NCI-H2196 treated with DMSO at 0.1 percent for 48 hours (cell line): ENCODE measurements around the gene SRC.

Experiments
- DNase-seq: peaks from one replicate; lab custom pipeline; 2025; ENCODE audit not compliant: unreplicated experiment; lab: John Stamatoyannopoulos, UW

Gene SRC

GRCh38 chr20:37380864-37381579 lies 35.1 kb downstream of the SRC start:
- DNase-seq = no peak

- DNase-seq = no peak
These were observed 35.9 kb downstream of the SRC start for GRCh38 chr20:37381621-37382471.

DNA sequence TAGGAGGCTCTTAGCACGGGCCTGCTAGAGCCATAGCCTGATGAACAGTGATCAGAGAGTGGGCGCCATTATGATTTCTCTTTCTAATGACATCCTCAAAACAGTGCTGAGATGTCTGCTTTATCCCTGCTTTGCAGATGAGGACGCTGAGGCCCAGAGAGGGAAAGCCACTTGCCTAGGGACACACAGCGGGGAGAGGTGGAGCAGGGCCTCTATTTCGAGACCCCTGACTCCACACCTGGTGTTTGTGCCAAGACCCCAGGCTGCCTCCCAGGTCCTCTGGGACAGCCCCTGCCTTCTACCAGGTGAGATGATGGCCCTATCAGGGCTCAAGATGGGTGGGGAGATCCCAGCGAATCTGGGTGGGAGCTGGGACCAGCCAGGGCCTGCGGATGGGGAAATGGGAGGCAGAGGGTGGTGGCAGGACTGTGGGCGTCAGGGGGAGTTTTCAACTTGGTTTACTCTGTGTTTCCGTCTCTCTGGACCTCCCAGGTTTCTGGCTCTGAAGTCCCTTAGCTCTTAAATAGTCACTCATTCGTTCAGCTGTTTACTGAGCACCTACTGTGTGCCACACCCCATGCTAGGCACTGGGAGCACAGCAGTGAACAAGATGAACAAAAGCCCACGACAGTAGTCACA lies 36.7 kb downstream of the SRC start:
- no peak for DNase-seq

DNA sequence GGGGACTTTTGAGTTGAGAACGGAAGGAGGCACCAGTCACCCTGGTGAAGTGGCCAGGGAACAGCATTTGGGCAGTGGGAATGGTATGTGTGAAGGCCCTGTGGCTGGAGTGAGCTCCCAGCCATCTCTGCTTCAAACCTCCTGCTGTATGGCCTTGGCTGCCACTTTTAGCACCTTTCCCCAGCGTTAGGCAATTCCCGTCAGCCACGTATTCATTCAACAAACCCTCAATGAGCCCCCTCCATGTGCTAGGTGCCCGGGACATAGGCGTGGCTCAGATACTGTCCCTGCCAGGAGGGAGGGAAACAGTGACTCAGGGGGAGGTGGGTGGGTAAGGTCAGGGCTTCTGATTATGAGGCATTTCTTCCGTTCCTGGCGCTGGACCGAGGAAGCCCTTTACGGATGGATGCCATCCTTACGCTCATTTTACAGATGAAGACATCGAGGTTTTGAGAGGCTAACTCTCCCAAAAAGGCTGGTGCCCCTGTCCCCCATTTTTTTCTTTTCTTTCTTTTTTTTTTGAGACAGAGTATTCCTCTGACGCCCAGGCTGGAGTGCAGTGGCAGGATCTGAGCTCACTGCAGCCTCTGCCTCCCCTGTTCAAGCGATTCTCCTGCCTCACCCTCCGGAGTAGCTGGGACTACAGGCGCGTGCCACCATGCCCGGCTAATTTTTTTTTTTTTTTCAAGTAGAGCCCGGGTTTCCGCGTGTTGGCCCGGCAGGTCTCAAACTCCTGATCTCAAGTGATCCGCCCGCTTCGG lies 37.5 kb downstream of the SRC start:
- no peak for DNase-seq

DNA sequence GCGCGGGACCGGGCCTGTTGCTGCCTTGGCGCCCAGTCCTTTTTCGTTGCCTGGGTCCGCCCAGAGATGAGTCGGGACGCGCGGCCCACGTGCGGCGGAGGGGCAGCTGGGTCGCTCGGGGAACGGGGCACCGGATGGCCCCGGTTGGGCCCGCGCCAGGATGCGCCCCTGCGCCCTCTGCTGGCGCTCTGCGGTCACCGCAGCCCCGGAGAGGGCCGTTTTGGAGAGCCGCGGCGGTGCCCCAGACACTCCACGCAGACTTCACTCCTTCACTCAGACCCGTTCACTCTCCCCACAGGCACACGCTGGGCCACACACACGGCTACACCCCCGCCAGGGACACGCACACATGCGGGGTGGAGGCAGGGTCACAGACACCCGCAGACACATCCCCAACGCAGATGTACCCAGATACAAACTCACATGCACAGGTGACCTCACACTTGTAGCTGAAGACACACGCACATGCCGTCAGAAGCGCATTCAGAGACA lies 38.8 kb downstream of the SRC start:
- DNase-seq = no peak

DNA sequence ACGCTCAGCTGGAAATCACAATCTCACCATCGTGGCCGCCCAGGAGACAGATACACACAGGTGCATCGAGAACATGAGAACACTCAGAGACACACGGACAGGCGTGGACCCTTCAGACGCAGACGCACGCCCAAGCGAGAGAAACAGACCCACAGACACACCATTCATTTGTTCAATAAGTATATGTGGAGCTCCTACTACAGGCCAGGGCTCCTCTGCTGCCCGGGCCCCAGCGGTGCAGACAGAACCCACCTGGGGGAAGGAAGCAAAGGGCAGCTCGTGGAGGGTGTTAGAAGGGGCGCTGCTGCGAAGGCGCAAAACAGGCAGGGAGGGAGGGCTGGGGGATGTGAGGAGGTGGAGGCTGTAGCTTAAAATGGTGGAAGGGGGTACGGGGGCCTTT lies 39.2 kb downstream of the SRC start:
- no peak for DNase-seq

DNA sequence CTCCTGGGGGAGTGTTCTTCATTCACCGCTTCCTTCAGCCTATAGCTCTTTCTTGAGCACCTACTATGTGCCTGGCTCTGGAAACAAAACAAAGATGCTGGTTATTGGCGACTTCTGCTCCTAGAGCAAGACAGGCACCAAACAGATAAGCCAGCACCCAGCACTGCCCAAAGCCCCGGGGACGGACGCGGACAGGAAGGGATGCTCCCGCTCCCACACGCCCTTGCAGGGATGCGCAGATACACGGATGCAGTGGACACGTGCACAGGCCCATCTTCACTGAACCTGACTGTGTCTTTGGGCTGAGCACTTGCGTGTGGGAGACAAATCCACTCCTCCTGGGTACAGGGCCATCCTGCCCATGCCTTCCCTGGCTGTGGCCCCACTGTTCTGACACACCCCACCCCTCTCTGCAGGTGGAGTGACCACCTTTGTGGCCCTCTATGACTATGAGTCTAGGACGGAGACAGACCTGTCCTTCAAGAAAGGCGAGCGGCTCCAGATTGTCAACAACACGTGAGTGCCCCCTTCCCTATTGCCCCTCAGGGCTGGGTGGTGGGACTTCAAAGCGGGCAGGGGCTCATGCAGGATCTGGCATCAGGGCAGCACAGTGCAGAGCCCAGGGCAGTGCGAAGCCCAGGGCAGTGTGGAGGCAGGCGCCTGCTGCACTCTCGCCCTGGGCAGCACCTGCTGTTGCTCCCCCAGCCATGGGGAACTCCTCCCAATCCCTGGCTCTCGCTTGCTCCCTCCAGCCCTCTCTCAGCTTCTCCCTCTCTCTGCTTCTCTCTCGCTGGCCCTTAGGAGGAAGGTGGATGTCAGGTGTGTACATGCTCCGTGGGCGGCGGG lies 39.9 kb downstream of the SRC start:
- no peak for DNase-seq

DNA sequence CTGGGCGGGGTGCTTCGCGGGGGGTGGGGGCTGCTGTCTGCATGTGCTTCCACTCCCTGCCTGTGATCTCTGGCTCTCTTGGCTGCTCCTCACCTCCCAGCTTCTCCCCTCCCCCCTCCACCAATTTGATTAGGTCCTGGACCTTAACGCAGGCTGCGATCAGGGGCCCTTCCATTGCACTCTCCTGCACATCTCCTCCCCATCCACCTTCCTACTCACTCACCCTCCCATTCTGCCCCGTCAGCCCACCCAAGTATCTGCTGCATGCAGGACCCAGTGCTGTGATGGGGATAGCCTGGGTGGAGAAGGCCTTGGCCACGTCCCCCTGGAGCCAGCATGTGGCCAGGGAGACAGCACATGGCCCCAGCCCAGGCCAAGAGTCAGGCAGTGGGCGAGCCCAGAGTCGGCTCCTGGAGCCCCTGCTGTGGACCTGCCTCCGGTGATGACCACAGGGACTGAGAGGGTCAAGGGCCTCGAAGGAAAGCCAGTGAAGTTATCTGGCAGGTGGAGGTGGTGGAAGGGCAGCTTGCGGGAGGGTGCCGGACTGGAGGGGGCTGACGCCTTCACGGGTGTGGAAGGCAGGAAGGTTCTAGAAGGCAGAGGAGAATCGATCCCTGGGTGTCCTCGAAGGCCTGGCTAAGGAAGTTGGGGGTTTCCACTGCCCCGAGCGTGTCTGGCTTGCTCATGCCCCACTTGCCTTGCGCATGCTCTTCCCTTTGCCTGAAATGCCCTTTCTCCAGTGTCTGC lies 40.7 kb downstream of the SRC start:
- DNase-seq = no peak

DNA sequence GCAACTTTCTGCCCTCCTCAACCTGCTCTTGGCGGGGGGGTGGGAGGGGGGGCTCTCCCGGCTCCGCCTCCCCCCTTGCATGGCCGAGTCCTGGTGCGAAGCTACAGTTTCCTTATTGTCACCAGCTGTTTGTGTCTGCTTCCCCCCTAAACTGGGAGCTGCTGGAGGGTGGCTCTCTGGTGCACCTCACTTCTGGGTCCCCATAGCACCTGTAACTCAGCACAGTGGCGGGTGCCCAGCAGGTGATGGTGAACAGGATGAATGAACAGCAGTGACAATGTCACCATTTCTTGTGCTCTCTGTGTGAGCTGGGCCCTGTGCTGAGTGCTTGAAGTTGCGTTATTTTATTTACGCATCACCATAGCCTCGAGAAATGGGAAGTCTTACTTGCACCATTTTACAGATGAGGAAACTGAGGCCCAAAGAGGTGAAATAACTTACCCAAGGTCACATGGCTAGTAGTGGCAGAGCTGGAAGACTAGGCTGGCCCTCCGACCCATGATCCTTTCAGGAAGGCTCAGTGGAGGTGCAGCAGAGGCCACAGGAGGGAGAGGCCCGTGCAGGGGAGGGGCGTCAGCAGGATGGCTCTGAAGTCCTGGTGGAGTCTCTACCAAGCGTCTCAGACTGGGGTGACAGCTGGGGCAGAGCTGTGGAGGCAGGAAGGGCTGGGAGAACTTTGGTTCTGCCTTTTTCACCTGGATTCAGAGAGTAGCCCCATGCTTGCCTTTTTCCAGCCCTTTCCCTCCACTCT lies 41.8 kb downstream of the SRC start:
- DNase-seq = no peak

GRCh38 chr20:37388831-37389230 lies 42.9 kb downstream of the SRC start:
- no peak for DNase-seq

DNA sequence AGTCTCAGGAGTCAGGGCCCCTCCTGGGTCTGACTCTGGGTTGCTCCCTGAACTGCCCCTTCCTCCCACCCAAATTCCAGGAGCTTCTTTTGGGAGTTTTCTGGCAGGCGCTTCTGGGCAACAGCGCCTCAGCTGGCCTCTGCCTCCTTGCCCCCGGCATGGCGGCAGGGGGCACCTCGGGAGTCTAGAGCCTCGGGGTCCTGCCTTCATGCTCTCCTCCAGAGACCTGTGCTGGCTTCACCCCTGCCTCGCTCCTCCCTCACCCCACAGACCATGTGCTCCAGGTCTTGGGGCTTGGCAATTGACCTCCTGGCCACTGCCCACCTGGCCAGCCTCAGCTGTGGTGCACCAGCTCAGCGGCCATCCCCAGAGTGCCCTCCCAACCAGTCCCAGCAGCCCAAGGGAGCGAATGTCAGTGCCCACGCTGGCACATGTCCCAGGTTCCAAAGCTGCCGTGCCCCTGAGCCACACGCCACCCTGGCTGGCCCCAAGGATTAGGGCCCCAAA lies 43.4 kb downstream of the SRC start:
- no peak for DNase-seq

- no peak for DNase-seq
These were observed 43.9 kb downstream of the SRC start for GRCh38 chr20:37389844-37390275.

GRCh38 chr20:37390503-37390890 lies 44.6 kb downstream of the SRC start:
- no peak for DNase-seq

GRCh38 chr20:37390891-37391525 lies 45.1 kb downstream of the SRC start:
- no peak for DNase-seq

- DNase-seq = no peak
These were observed 46.7 kb downstream of the SRC start for GRCh38 chr20:37392441-37393195.

GRCh38 chr20:37393196-37393862 lies 47.4 kb downstream of the SRC start:
- DNase-seq = no peak
